NCI-H524 treated with DMSO at 0.1 percent for 48 hours (cell line): ENCODE results near the gene PIBF1.

Experiments used
- DNase-seq: peaks from one replicate; lab custom pipeline; 2025; lab: John Stamatoyannopoulos, UW

PIBF1 gene

GRCh38 chr13:73060251-73061160, 278.6 kb downstream of the PIBF1 start:
- DNase-seq = no peak

GRCh38 chr13:73061473-73061872, 279.5 kb downstream of the PIBF1 start:
- DNase-seq = no peak

- no peak for DNase-seq
Measured at GRCh38 chr13:73061876-73062275, 279.9 kb downstream of the PIBF1 start.

- DNase-seq = no peak
Measured at GRCh38 chr13:73062468-73062867, 280.5 kb downstream of the PIBF1 start.

- DNase-seq = no peak
Measured at GRCh38 chr13:73063166-73063565, 281.2 kb downstream of the PIBF1 start.

GRCh38 chr13:73065036-73065435, 283.1 kb downstream of the PIBF1 start:
- DNase-seq = no peak

- no peak for DNase-seq
Measured at GRCh38 chr13:73065665-73066340, 283.9 kb downstream of the PIBF1 start.
